Colonic mucosa (tissue), 4 donors: ENCODE data around the gene MCCC2. TPM values are rescaled to one million over a fixed set of nuclear protein-coding genes. Genes with fewer than 3 reads are reported as not detected.
"Not testable (repeated sequence)": the region's sequence is repeated elsewhere in the genome, so short reads cannot be mapped to it uniquely, and the experiment has no call there.

Experiments used
- DNase-seq: peaks from one replicate; pipeline ENCODE4 v3.0.0-alpha.2; 2020
- H3K27ac ChIP-seq: fragments of 200-600 bp; one replicate; pipeline ENCODE4 v1.8.0; 2021
- H3K27me3 ChIP-seq: fragments of 200-600 bp; one replicate; pipeline ENCODE4 v1.8.0; 2021
- H3K36me3 ChIP-seq: fragments of 200-600 bp; one replicate; pipeline ENCODE4 v1.8.0; 2021
- H3K4me1 ChIP-seq: fragments of 200-600 bp; one replicate; pipeline ENCODE4 v1.8.0; 2021; ENCODE audit warnings: mild to moderate bottlenecking
- H3K4me3 ChIP-seq: fragments of 200-600 bp; one replicate; pipeline ENCODE4 v1.8.0; 2021
- H3K9ac ChIP-seq, 2 donors: one replicate each; pipeline ENCODE4 v1.7.0; 2013; ENCODE audit warnings: control low read depth in 2 of 2, low read depth in 2 of 2, low read length in 2 of 2
- H3K9me3 ChIP-seq: fragments of 200-600 bp; one replicate; pipeline ENCODE4 v1.8.0; 2021
- CTCF ChIP-seq: fragments of 200-600 bp; IDR thresholded peaks from one replicate; pipeline ENCODE4 v1.8.0; 2022; ENCODE audit warnings: antibody characterized with exemption, mild to moderate bottlenecking
- intact Hi-C: fragments of 100-400 bp; cut with DNase I; formaldehyde crosslinking; loops from one replicate; pipeline ENCODE4 v1.14.1; 2022
- total RNA-seq, 2 donors: library from RNA; stranded (reverse); fragmentation: NEBNext Ultra II Directional in 1 of 2; extraction: Animal tissue kit (Norgen Biotek cat#: 25700) in 1 of 2; gene quantifications; one replicate each; pipeline ENCODE4 v1.2.1, GENCODE V29; 2021
- donor health status: healthy.
- donor health status: DM: no; HTN: no; CAD: no.
- donor health status: DM: no; HTN: no; CAD: no.

Gene MCCC2
- 10 to 100 TPM; 56.8 to 68.7 TPM for total RNA-seq

GRCh38 chr5:71586941-71587765 lies at the start of gene MCCC2:
Gene MCCC2 (plus strand): TSS chr5:71587340. CDS start chr5:71587426, 86 bp downstream.
- H3K9ac ChIP-seq = peak within 1 kb of the TSS; percentile 67 to 79
- no peaks in the 10 kb centered on the region for H3K36me3 ChIP-seq
- intact Hi-C loops = no loop called here
- TF ChIP-seq CTCF = no peak
- H3K27me3 ChIP-seq = no peaks in the 10 kb centered on the region
- H3K4me1 ChIP-seq = peaks cover 4% of the 10 kb centered on the region
- H3K27ac ChIP-seq = peak within 1 kb of the TSS; percentile 74
- peak; percentile 98 for DNase-seq
- no peaks in the 10 kb centered on the region for H3K9me3 ChIP-seq
- peak within 1 kb of the TSS; percentile 76 for H3K4me3 ChIP-seq

GRCh38 chr5:71537687-71538086 lies 49.5 kb upstream of the MCCC2 start:
- H3K27me3 ChIP-seq = no peaks in the 10 kb centered on the region
- H3K4me1 ChIP-seq = no peaks in the 10 kb centered on the region
- DNase-seq = no peak
- H3K36me3 ChIP-seq = no peaks in the 10 kb centered on the region
- no peaks in the 10 kb centered on the region for H3K9me3 ChIP-seq
- intact Hi-C loops = no loop called here
- no peak for TF ChIP-seq CTCF
- no peak overlapping the region for H3K9ac ChIP-seq
- H3K27ac ChIP-seq = no peak overlapping the region
- H3K4me3 ChIP-seq = no peak overlapping the region

- H3K9me3 ChIP-seq, DNase-seq, intact Hi-C loops, H3K27me3 ChIP-seq, H3K4me1 ChIP-seq, H3K36me3 ChIP-seq, H3K27ac ChIP-seq, H3K9ac ChIP-seq, H3K4me3 ChIP-seq: not testable (repeated sequence)
Measured at GRCh38 chr5:71550885-71551284, 36.3 kb upstream of the MCCC2 start.

- H3K27me3 ChIP-seq, H3K9ac ChIP-seq, H3K9me3 ChIP-seq, DNase-seq, H3K4me3 ChIP-seq, H3K36me3 ChIP-seq, H3K4me1 ChIP-seq, H3K27ac ChIP-seq, intact Hi-C loops: not testable (repeated sequence)
Measured at GRCh38 chr5:71551582-71551981, 35.6 kb upstream of the MCCC2 start.

- H3K36me3 ChIP-seq, H3K4me3 ChIP-seq, H3K27me3 ChIP-seq, intact Hi-C loops, H3K9me3 ChIP-seq, H3K27ac ChIP-seq, H3K4me1 ChIP-seq, DNase-seq, H3K9ac ChIP-seq: not testable (repeated sequence)
Measured at GRCh38 chr5:71552026-71552749, 35.0 kb upstream of the MCCC2 start.

GRCh38 chr5:71563161-71563560 lies 24.0 kb upstream of the MCCC2 start:
- DNase-seq = no peak
- H3K4me3 ChIP-seq = no peak overlapping the region
- H3K27ac ChIP-seq = no peak overlapping the region
- no peak overlapping the region for H3K9ac ChIP-seq
- no peaks in the 10 kb centered on the region for H3K4me1 ChIP-seq
- TF ChIP-seq CTCF = no peak
- no peaks in the 10 kb centered on the region for H3K27me3 ChIP-seq
- no peaks in the 10 kb centered on the region for H3K36me3 ChIP-seq
- no peaks in the 10 kb centered on the region for H3K9me3 ChIP-seq
- intact Hi-C loops = no loop called here

GRCh38 chr5:71564895-71565294 lies 22.2 kb upstream of the MCCC2 start:
- no peaks in the 10 kb centered on the region for H3K36me3 ChIP-seq

More at GRCh38 chr5:71564895-71565294, 22.2 kb upstream of the MCCC2 start:
- Histone ChIP-seq H3K9me3 (no peaks in the 10 kb centered on the region), H3K27me3 (no peaks in the 10 kb centered on the region), H3K9ac (no peak overlapping the region), H3K4me3 (no peak overlapping the region), H3K4me1 (no peaks in the 10 kb centered on the region), H3K27ac (no peak overlapping the region)
- DNase-seq = no peak
- intact Hi-C loops = no loop called here
- no peak for TF ChIP-seq CTCF
